H9 (cell line): Measurements from ENCODE around the gene UFSP2. TPM values are rescaled to one million over a fixed set of nuclear protein-coding genes. Genes with fewer than 3 reads are reported as not detected.
A peak's percentile ranks its signal among the peaks of the same experiment; 100 is the strongest.
"Not testable (repeated sequence)": the region's sequence is repeated elsewhere in the genome, so short reads cannot be mapped to it uniquely, and the experiment has no call there.

Experiments used
- DNase-seq: peaks from one replicate; pipeline ENCODE4 v3.0.0-alpha.2; 2017
- H2AFZ ChIP-seq: one replicate; pipeline ENCODE4 v1.6.1; 2013; ENCODE audit warnings: mild to moderate bottlenecking, low read length, control low read depth, moderate library complexity
- H2AK5ac ChIP-seq: 2 replicates; pipeline ENCODE4 v1.6.1; 2013; ENCODE audit warnings: low read length, control low read depth, mixed read lengths; ENCODE audit not compliant: insufficient read length
- H2BK120ac ChIP-seq: one replicate; pipeline ENCODE4 v1.6.1; 2013; ENCODE audit warnings: low read depth, mild to moderate bottlenecking, low read length, control low read depth, inconsistent platforms; ENCODE audit not compliant: poor library complexity, severe bottlenecking
- H2BK12ac ChIP-seq: 2 replicates; pipeline ENCODE4 v1.6.1; 2013; ENCODE audit warnings: low read length, control low read depth, mixed read lengths, low read depth; ENCODE audit not compliant: insufficient read length
- H2BK15ac ChIP-seq: 2 replicates; pipeline ENCODE4 v1.6.1; 2013; ENCODE audit warnings: low read depth, low read length, control low read depth
- H2BK20ac ChIP-seq: one replicate; pipeline ENCODE4 v1.6.1; 2013; ENCODE audit warnings: low read depth, mild to moderate bottlenecking, low read length, control low read depth, inconsistent platforms; ENCODE audit not compliant: poor library complexity, severe bottlenecking
- H2BK5ac ChIP-seq: 2 replicates; pipeline ENCODE4 v1.6.1; 2013; ENCODE audit warnings: low read length, control low read depth, mixed read lengths; ENCODE audit not compliant: insufficient read length
- H3K14ac ChIP-seq: 2 replicates; pipeline ENCODE4 v1.6.1; 2013; ENCODE audit warnings: low read length, control low read depth; ENCODE audit not compliant: insufficient read depth
- H3K18ac ChIP-seq: 2 replicates; pipeline ENCODE4 v1.6.1; 2013; ENCODE audit warnings: low read depth, mild to moderate bottlenecking, mixed read lengths, low read length, control low read depth; ENCODE audit not compliant: insufficient read length
- H3K23ac ChIP-seq: 2 replicates; pipeline ENCODE4 v1.6.1; 2013; ENCODE audit warnings: low read length, control low read depth, mixed read lengths, low read depth; ENCODE audit not compliant: insufficient read length
- H3K23me2 ChIP-seq: 2 replicates; pipeline ENCODE4 v1.6.1; 2013; ENCODE audit warnings: low read depth, mild to moderate bottlenecking, mixed read lengths, low read length, control low read depth; ENCODE audit not compliant: insufficient read length, poor library complexity, severe bottlenecking
- H3K27ac ChIP-seq: 2 replicates; pipeline ENCODE4 v1.5.1; 2013; ENCODE audit warnings: low read length, control low read depth, mixed read lengths, low read depth; ENCODE audit not compliant: insufficient read length
- H3K27me3 ChIP-seq: 2 replicates; pipeline ENCODE4 v1.6.1; 2013; ENCODE audit warnings: low read length, control low read depth, inconsistent platforms; ENCODE audit not compliant: insufficient read depth
- H3K4ac ChIP-seq: 2 replicates; pipeline ENCODE4 v1.6.1; 2013; ENCODE audit warnings: low read depth, mild to moderate bottlenecking, control low read depth, inconsistent platforms, low read length, moderate library complexity
- H3K4me1 ChIP-seq: 2 replicates; pipeline ENCODE4 v1.6.1; 2013; ENCODE audit warnings: low read length, control low read depth, inconsistent platforms; ENCODE audit not compliant: insufficient read depth
- H3K4me2 ChIP-seq: 2 replicates; pipeline ENCODE4 v1.6.1; 2013; ENCODE audit warnings: low read length, control low read depth, mixed read lengths; ENCODE audit not compliant: insufficient read length, insufficient read depth
- H3K56ac ChIP-seq: 2 replicates; pipeline ENCODE4 v1.6.1; 2013; ENCODE audit warnings: low read depth, mild to moderate bottlenecking, mixed read lengths, low read length, control low read depth; ENCODE audit not compliant: insufficient read length
- H3K79me1 ChIP-seq: 2 replicates; pipeline ENCODE4 v1.6.1; 2013; ENCODE audit warnings: low read depth, mild to moderate bottlenecking, moderate library complexity, low read length, control low read depth, inconsistent platforms; ENCODE audit not compliant: insufficient read depth, poor library complexity, severe bottlenecking
- H3K79me2 ChIP-seq: 2 replicates; pipeline ENCODE4 v1.6.1; 2013; ENCODE audit warnings: low read length, control low read depth, inconsistent platforms; ENCODE audit not compliant: insufficient read depth
- H3K9ac ChIP-seq: 2 replicates; pipeline ENCODE4 v1.6.1; 2013; ENCODE audit warnings: low read length, control low read depth, mixed read lengths; ENCODE audit not compliant: insufficient read length; ENCODE audit errors: extremely low read depth
- H3K9me3 ChIP-seq: one replicate; pipeline ENCODE4 v1.6.1; 2013; ENCODE audit warnings: low read depth, low read length, inconsistent platforms; ENCODE audit not compliant: control insufficient read depth
- H3T11ph ChIP-seq: one replicate; pipeline ENCODE4 v1.6.1; 2013; ENCODE audit warnings: mild to moderate bottlenecking, low read length, control low read depth, inconsistent platforms
- H4K20me1 ChIP-seq: one replicate; pipeline ENCODE4 v1.6.1; 2013; ENCODE audit not compliant: control insufficient read depth, insufficient read length, insufficient read depth
- H4K5ac ChIP-seq: 2 replicates; pipeline ENCODE4 v1.6.1; 2013; ENCODE audit warnings: low read depth, mild to moderate bottlenecking, mixed read lengths, low read length, control low read depth; ENCODE audit not compliant: insufficient read length
- H4K8ac ChIP-seq: replicated peaks from 2 replicates; pipeline ENCODE4 v1.6.1; 2013; ENCODE audit warnings: low read length, control low read depth, mixed read lengths, low read depth; ENCODE audit not compliant: insufficient read length
- H4K91ac ChIP-seq: 2 replicates; pipeline ENCODE4 v1.6.1; 2013; ENCODE audit warnings: low read depth, mild to moderate bottlenecking, moderate library complexity, mixed read lengths, low read length, control low read depth; ENCODE audit not compliant: insufficient read length
- H3K27ac Mint-ChIP-seq, 3 experiments: 2 replicates in 2 of 3; 3 replicates in 1 of 3; pipeline ENCODE4 v1.8.0; 2020 to 2021; ENCODE audit warnings: mixed read lengths in 3 of 3, mild to moderate bottlenecking in 1 of 3, moderate library complexity in 1 of 3
- H3K27me3 Mint-ChIP-seq: 2 replicates; pipeline ENCODE4 v1.8.0; 2021; ENCODE audit warnings: low read depth, mild to moderate bottlenecking, moderate library complexity, mixed read lengths
- H3K36me3 Mint-ChIP-seq, 3 experiments: 2 replicates in 2 of 3; 3 replicates in 1 of 3; pipeline ENCODE4 v1.8.0; 2020 to 2021; ENCODE audit warnings: low read depth in 3 of 3, mixed read lengths in 3 of 3; ENCODE audit not compliant: insufficient read depth in 1 of 3
- H3K4me1 Mint-ChIP-seq, 2 experiments: 2 replicates each; pipeline ENCODE4 v1.8.0; 2020; ENCODE audit warnings: mixed read lengths in 2 of 2
- H3K4me3 Mint-ChIP-seq, 2 experiments: 2 replicates in 1 of 2; 3 replicates in 1 of 2; pipeline ENCODE4 v1.8.0; 2020 to 2021; ENCODE audit warnings: mild to moderate bottlenecking in 2 of 2, mixed read lengths in 2 of 2, moderate library complexity in 1 of 2
- H3K9me3 Mint-ChIP-seq, 2 experiments: 2 replicates in 1 of 2; 3 replicates in 1 of 2; pipeline ENCODE4 v1.8.0; 2020; ENCODE audit warnings: mild to moderate bottlenecking in 2 of 2, mixed read lengths in 2 of 2, moderate library complexity in 1 of 2
- CTCF ChIP-seq: fragments of 200-600 bp; sonication (generic); conservative IDR thresholded peaks from 3 replicates; pipeline ENCODE4 v1.8.0; 2021; ENCODE audit warnings: antibody characterized with exemption, mild to moderate bottlenecking
- WGBS: extraction: QIAGEN DNeasy Blood & Tissue Kit; methylation state at CpG from one replicate; pipeline ENCODE4 v1.1.7; 2013; ENCODE audit warnings: missing lambda C conversion rate, low lambda C conversion rate, mixed read lengths; ENCODE audit not compliant: insufficient read length; ENCODE audit errors: extremely low coverage; 5-methylcytosine and 5-hydroxymethylcytosine counted together
- total RNA-seq: library from RNA; stranded (reverse); gene quantifications from 2 replicates; pipeline ENCODE4 v1.2.1, GENCODE V29; 2021

The UFSP2 gene
- total RNA-seq, 1 experiment from 2014 or later: 41.1 TPM

GRCh38 chr4:185363251-185363650 lies 62.5 kb downstream of the UFSP2 start:
- Histone ChIP-seq H4K8ac (no peak overlapping the region), H3K9ac (no peak overlapping the region), H4K91ac (no peak overlapping the region), H3K4ac (no peak overlapping the region), H3K79me1 (no peaks in the 10 kb centered on the region), H3K23ac (no peak overlapping the region), H2BK5ac (no peak overlapping the region), H3K4me2 (no peak overlapping the region), H3K23me2 (no peaks in the 10 kb centered on the region), H2BK15ac (no peak overlapping the region), H3K79me2 (no peaks in the 10 kb centered on the region), H3K27me3 (no peaks in the 10 kb centered on the region), H2BK20ac (no peak overlapping the region), H3K4me1 (no peaks in the 10 kb centered on the region), H2BK120ac (no peak overlapping the region), H3K18ac (no peak overlapping the region), H3K56ac (no peak overlapping the region), H3K27ac (no peak overlapping the region), H3K14ac (no peak overlapping the region), H3K9me3 (no peaks in the 10 kb centered on the region), H4K5ac (no peak overlapping the region), H2AFZ (no peak overlapping the region), H2AK5ac (no peak overlapping the region), H2BK12ac (no peak overlapping the region), H4K20me1 (no peaks in the 10 kb centered on the region), H3T11ph (no peak overlapping the region)
- DNase-seq: no peak
- Mint-ChIP-seq H3K36me3 (peaks cover under 1 to 37% (median 11%) of the 10 kb centered on the region in 3 experiments; a peak in 4 of 7 replicates), H3K9me3 (no peaks in the 10 kb centered on the region), H3K4me3 (no peak overlapping the region), H3K4me1 (peaks cover 3 to 4% of the 10 kb centered on the region in 2 experiments; a peak in 3 of 4 replicates), H3K27me3 (no peaks in the 10 kb centered on the region), H3K27ac (peak overlapping the region in 1 of 3 experiments; percentile 46; a peak in 2 of 7 replicates)
- WGBS: no CpG with 5 or more reads among the region's 3 CpGs
- TF ChIP-seq CTCF: no peak

GRCh38 chr4:185362570-185362969 lies 63.2 kb downstream of the UFSP2 start:
- H3K27me3 ChIP-seq, H2BK120ac ChIP-seq, H2BK20ac ChIP-seq, H3K56ac ChIP-seq, H3K23ac ChIP-seq, H3K4ac ChIP-seq, H4K5ac ChIP-seq, H2AK5ac ChIP-seq, H3K18ac ChIP-seq, H2BK15ac ChIP-seq, DNase-seq, H3K4me2 ChIP-seq, H4K8ac ChIP-seq, H4K91ac ChIP-seq, H3K27me3 Mint-ChIP-seq, H2BK5ac ChIP-seq, H3K9me3 Mint-ChIP-seq, H3K4me3 Mint-ChIP-seq, H3T11ph ChIP-seq, H3K4me1 ChIP-seq, H3K79me2 ChIP-seq, H4K20me1 ChIP-seq, H3K27ac ChIP-seq, H3K27ac Mint-ChIP-seq, H2AFZ ChIP-seq, H3K23me2 ChIP-seq, H2BK12ac ChIP-seq, H3K14ac ChIP-seq, H3K9ac ChIP-seq, H3K79me1 ChIP-seq, H3K4me1 Mint-ChIP-seq, H3K9me3 ChIP-seq: not testable (repeated sequence)
- no CpG with 5 or more reads among the region's 6 CpGs for WGBS
- H3K36me3 Mint-ChIP-seq: peaks cover 2 to 36% (median 14%) of the 10 kb centered on the region in 3 experiments; a peak in 5 of 7 replicates
